HG02981 (cell line): ENCODE results near the gene RAB25.
"Not testable (repeated sequence)": the region's sequence is repeated elsewhere in the genome, so short reads cannot be mapped to it uniquely, and the experiment has no call there.

ENCODE experiments used
- ATAC-seq: cut with Tn5 transposase; IDR thresholded peaks from one replicate; pipeline ENCODE4 v1.9.1; 2021; ENCODE audit warnings: mild to moderate bottlenecking, moderate library complexity; ENCODE audit not compliant: unreplicated experiment

Gene RAB25

GRCh38 chr1:156054500-156055280, 6.3 kb upstream of the RAB25 start, which contains the start of gene LAMTOR2:
Gene LAMTOR2 (plus strand): TSS chr1:156054782. CDS start chr1:156054890, 108 bp downstream.
- peak; percentile 61 for ATAC-seq

DNA sequence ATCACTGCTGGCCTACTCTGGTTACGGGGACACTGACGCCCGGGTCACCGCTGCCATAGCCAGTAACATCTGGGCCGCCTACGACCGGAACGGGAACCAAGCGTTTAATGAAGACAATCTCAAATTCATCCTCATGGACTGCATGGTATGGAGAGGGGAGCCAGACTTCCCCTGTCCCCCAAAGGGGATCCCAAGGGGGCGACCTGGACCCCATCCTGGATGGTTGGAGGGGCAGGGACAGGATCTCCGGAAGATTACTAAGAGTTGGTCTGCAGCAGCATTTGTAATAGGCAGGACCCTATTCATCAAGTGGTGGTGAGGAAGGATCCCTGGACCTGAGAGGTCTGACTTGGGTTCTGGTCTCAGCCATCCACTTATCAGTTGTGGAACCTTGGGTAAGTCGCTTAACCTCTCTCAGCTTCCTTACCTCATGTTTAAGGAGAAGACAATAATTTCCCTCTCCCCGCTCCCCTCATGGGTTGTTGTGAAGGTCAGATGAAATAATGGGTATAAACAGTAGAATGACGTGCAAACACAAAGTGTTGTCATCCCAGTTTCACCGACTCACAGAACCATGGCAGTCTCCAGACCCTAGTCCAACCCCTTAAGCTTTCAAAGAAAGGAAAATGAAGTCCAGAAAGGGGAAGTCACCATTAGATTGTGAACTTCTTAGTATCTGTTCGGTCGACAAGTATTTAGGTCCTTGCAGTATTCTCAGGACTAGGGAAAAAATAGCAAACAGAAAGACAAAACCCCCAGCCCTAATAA, 5.5 kb upstream of the RAB25 start:
- no peak for ATAC-seq

DNA sequence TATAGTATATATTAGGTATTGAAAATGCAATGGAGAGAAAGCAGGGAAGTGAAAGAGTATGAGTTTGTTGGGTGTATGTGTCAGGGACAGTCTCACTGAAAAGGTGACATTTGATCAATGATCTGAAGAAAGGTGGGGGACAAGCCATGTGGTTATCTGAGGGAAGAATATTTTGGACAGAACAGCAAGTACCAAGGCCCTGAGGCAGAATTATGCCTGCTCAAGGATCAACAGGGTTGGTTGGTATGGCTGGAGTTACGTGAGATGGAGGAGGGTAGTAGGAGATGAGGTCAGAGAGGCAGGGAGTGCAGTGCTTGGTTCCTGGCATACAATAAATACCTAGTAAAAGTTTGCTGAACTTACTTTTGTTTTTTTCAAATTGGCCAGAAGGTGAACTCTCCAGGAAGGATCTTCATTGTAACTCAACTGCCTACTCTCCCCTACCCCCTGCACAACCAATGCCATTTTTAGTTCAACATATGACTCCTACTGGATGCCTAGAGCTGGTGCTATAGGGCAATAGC, 4.6 kb upstream of the RAB25 start:
- no peak for ATAC-seq

DNA sequence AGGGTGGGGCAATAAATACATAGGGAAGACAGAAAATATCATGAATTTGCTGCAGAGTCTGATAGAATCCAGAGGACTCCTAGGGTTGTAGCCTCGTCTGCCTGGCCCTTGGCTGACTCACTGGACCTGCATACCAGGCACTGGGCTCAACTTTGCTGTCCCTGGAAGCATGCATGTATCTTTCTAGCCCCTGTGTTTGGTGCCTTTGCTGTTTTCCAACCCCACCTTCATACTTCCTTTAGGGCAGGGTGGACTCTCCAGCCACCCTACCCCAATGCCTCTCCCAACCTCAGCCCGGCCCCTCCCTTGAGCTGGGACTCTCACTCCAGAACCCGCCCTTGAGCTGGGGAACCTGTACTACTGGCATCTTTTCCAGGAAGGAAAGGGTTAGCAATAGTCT, 1.2 kb downstream of the RAB25 start:
- no peak for ATAC-seq

GRCh38 chr1:156063997-156064285, 3.0 kb downstream of the RAB25 start:
- no peak for ATAC-seq

DNA sequence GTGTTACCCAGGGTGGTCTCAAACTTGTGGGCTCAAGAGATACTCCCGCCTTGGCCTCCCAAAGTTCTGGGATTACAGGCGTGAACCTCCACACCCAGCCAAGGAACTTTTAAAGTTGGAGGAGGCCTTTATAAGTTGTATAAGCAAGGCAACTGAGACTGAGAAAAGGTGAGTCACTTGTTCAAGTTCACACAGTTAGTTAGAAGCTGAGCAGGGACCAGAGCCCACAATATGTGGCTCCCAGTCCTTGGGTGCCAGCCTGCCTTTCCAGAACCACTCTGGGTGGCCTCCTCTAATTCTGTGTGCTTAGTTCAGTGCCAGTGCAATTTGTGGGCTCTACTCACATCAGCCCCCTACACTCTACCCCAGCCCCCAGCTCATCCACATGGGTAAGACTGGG, 3.7 kb downstream of the RAB25 start:
- no peak for ATAC-seq

GRCh38 chr1:156065212-156065611, 4.3 kb downstream of the RAB25 start:
- ATAC-seq, result no peak

- no peak for ATAC-seq
These were observed 4.9 kb downstream of the RAB25 start for GRCh38 chr1:156065871-156066270.

DNA sequence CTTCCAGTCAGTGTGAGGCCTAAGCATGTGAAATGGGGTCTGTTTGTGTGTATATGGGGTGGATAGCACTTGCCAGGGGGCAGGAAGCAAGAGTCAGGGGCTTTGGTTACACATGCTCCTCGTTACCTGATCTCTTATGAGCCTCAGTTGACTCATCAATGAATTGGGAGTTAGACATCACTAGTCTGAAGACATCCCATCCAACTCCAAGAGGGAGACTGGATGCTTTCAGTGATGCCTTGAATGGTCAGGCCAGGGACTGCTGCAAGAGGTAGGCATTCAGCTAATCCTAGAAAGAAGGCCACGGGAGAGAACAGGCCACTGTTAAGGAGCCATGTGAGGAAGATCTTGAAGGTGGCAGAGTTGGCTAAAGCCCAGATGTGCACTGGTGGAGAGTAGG, 6.3 kb downstream of the RAB25 start:
- ATAC-seq, result no peak

DNA sequence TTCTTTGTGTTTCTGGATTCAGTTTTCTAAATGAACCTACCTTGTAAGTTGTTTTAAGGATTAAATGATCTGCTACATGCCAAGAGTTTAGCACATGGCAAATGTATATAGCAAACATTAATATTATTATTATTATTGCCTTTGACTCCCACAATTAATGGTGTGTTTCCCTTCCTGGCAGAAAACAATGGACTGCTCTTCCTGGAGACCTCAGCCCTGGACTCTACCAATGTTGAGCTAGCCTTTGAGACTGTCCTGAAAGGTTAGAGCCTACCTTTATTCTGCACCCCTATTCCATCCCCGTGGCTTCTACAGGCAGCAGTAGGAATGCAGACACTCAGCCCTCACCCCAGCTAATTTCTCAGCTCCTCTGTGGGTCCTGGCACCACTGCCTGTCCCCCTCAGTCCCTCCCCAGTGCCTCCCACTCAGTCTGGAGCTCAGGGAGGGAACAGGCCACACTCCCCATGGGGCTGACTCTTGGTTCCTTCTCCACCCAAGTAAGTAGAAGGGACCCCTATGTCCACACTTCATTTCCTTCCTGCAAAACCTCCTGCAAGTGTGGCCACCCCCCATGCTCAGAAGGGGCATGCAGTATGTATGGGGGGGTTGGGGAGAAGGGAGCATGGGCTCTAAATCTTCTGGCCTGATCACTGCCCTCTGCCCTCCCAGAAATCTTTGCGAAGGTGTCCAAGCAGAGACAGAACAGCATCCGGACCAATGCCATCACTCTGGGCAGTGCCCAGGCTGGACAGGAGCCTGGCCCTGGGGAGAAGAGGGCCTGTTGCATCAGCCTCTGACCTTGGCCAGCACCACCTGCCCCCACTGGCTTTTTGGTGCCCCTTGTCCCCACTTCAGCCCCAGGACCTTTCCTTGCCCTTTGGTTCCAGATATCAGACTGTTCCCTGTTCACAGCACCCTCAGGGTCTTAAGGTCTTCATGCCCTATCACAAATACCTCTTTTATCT, 8.8 kb downstream of the RAB25 start:
- no peak for ATAC-seq

DNA sequence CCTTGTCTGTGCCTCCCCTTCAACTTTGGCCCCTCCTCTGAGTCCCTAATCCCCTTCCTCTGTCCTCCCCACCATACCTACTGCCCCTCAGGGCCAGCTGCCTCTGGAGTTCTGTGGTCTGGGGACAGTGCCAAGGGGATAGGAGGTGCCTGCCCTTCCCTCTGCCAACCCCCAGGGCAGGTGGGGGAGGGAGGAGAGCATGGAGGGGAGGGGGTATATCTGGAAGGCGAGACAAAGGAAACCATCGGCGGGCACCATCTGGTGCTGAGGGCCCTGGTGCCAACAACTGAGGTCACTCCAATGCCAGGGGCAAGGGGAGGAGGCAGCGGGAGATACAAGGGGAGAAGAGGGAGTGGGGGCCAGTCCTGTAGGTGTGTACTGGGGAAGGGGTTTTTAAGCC, 9.6 kb downstream of the RAB25 start:
- ATAC-seq, result no peak

DNA sequence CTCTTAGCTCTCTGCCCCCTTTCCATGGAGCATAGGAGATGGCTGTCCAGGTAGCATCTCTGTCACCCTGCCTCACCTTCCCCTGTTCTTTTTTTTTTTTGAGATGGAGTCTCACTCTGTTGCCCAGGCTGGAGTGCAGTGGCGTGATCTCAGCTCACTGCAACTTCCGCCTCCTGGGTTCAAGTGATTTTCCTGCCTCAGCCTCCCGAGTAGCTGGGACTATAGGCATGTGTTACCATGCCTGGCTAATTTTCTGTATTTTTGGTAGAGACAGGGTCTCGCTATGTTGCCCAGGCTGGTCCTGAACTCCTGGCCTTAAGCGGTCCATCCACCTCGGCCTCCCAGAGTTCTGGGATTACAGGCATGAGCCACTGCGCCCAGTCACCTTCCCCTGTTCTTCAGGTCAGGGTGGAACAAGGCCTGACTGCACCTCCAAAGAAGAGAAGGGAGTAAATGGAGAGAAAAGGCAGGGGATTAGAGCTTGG, 10.4 kb downstream of the RAB25 start:
- ATAC-seq, result not testable (repeated sequence)

GRCh38 chr1:156072251-156072650, 11.3 kb downstream of the RAB25 start:
- ATAC-seq, result no peak

GRCh38 chr1:156073110-156073687, 12.2 kb downstream of the RAB25 start:
- no peak for ATAC-seq

DNA sequence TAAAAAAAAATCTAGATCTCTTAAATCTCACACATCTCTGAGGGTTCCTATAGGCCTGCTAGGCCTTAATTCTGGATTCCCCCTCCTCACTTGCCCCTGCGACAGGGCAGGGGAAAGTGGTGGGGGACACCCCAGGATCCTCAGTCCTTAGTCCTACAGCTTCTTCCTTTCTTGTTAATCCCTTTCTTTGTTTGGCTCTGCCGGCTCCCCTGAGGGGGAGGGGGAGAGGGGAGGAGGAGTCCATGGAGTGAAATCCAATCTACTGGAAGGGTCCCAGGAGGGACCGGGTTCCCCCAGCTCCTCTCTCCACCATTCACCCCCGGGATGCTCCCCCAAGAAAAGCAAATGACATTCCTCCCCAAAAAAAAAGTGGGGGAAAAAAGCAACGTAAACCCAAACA, 12.8 kb downstream of the RAB25 start:
- ATAC-seq, result no peak

GRCh38 chr1:156074661-156075060, 13.7 kb downstream of the RAB25 start:
- ATAC-seq, result no peak

- ATAC-seq, result no peak
These were observed 14.2 kb downstream of the RAB25 start for GRCh38 chr1:156075162-156075561.

DNA sequence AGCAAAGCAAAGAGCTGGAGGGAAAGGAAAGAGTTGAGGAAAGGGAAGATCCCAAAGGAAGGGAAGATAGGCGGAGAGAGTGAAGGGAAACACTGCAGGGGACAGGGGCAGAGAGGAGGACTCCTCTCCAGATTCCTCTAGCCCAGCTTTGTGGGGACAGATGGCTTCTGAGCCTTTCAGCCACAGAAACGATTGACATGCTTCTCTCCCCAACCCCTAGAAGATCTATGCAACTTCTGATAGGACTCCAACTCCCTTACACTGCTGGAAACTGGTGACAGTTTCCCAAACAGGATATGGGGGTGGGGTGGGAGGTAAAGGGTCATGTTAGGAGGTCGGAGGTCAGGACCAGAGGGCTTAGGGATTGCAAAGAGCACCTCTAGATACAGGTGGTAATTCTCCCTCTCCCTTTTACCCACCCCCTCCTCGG, 14.8 kb downstream of the RAB25 start:
- no peak for ATAC-seq

- ATAC-seq, result no peak
These were observed 15.9 kb downstream of the RAB25 start for GRCh38 chr1:156076609-156077429.

DNA sequence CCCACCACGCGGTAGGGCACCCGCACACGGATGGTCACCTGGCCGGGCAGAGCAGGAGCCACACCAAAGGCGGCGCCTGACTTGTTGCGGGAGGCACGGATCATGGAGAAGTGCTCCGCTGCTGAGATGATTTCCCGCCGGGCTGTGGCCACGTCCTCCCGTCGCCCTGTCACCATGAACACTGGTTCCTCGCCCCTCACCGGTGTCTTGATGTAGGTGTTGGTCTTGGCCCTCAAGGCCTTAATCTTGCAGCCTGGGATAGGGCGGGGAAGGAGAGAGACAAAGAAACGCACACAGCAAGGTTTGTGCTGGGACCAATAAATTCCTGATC, 16.4 kb downstream of the RAB25 start:
- no peak for ATAC-seq
